Left renal pelvis (tissue), 4 donors: ENCODE measurements around the gene GJA10. TPM values are rescaled to one million over a fixed set of nuclear protein-coding genes. Genes with fewer than 3 reads are reported as not detected.

Experiments
- DNase-seq, 4 donors: peaks; one replicate each; pipeline ENCODE4 v3.0.0-alpha.2; 2013; ENCODE audit warnings: low read depth in 4 of 4, low spot score in 3 of 4
- polyA plus RNA-seq, 4 donors: library from polyadenylated mRNA; unstranded; fragments of 120-200 nt; gene quantifications; one replicate each; pipeline ENCODE4 v1.2.1, GENCODE V29; 2013; ENCODE audit not compliant: insufficient read length in 4 of 4

Gene GJA10
- polyA plus RNA-seq, 4 donors: not detected

DNA sequence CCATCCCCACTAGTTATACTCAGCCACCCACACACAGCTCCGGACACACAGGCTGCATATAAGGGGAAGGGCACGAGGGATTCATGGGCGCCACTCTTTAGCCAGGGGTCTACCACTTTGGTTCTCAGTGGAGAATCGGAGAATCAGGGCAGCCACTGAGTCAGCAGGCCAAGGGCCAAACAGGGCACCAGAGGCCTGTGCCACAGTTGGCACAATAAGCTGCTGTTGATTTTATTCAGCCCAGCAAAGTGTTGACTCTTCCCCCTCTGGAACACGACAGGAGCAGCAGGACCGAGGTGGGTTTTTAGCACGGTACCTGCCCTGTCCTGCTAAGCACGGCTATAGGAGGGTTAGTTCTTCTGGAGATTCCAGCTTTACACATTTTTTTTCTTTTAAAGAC, 48.3 kb downstream of the GJA10 start:
- no peak for DNase-seq

DNA sequence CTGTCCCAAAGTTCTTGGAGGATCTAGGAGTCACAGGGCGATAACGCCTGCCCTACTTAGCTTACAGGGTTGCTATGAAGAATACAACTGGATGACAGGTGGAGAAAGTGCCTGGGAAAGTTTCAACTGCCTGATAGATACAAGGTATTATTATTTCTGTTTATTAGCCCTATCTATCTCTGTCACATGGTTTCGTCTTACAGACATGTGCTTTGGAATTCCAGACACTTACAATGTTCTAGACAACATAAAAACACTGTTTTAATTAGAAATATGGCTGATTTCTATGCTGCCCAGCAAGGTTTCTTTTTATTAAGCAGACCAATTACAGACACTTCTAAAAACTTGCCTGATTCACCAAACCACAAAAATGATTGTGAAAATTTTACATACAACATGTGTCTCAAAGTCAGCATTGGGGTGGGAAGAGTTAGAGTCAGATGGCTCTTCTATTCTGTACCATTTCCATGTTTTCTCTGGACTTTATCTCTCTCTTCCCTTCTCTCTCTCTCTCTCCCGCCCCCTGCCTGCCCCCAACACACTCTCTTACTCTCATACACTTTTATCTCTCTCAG, 50.0 kb downstream of the GJA10 start:
- no peak for DNase-seq

- DNase-seq: no peak
Observed at GRCh38 chr6:89944826-89945407, 50.6 kb downstream of the GJA10 start.

Other genes starting within 250 kb of the GJA10 start
- gene MDN1, start 74.7 kb upstream of the GJA10 start, polyA plus RNA-seq: 10 to 100 TPM; 35.6 to 48.1 (median 42.3) TPM
- 10 to 100 TPM; 23.7 to 29.8 (median 25.2) TPM for gene CASP8AP2, start 64.6 kb upstream of the GJA10 start, polyA plus RNA-seq